Brain microvascular endothelial cell (primary cell): ENCODE results near the gene DOP1B.

Experiments used
- DNase-seq: peaks from one replicate; pipeline ENCODE4 v3.0.0-alpha.2; 2020
- H3K27ac ChIP-seq: fragments of 250-450 bp; sonication (Bioruptor Pico); 2 replicates; pipeline ENCODE4 v1.5.1; 2020; ENCODE audit warnings: mild to moderate bottlenecking, moderate library complexity
- H3K27me3 ChIP-seq: fragments of 250-450 bp; sonication (Bioruptor Pico); replicated peaks from 2 replicates; pipeline ENCODE4 v1.5.1; 2020; ENCODE audit warnings: mild to moderate bottlenecking
- H3K36me3 ChIP-seq: fragments of 250-450 bp; sonication (Bioruptor Pico); replicated peaks from 2 replicates; pipeline ENCODE4 v1.5.1; 2020; ENCODE audit warnings: mild to moderate bottlenecking
- H3K4me3 ChIP-seq: 2 replicates; pipeline ENCODE4 v1.5.1; 2011; ENCODE audit warnings: low read depth, mild to moderate bottlenecking, control low read depth, low read length, moderate library complexity
- CTCF ChIP-seq: IDR thresholded peaks from 2 replicates; pipeline ENCODE4 v1.5.1; 2011; ENCODE audit warnings: low read depth, mild to moderate bottlenecking, moderate library complexity, low read length, control low read depth, inconsistent platforms; ENCODE audit errors: missing control alignments
- in situ Hi-C: cut with HindIII; loops from 2 replicates; pipeline ENCODE4 v1.10.0; 2017; ENCODE audit warnings: low sequenced_read_pairs, low pct_ligation_motif_present

The DOP1B gene

GRCh38 chr21:36180963-36181362, 24.3 kb downstream of the DOP1B start:
- no peak overlapping the region for H3K4me3 ChIP-seq
- no peak for DNase-seq
- no peak overlapping the region for H3K27ac ChIP-seq

GRCh38 chr21:36183144-36183795, 26.6 kb downstream of the DOP1B start:
- Histone ChIP-seq H3K27me3 (no peaks in the 10 kb centered on the region), H3K36me3 (no peaks in the 10 kb centered on the region), H3K4me3 (no peak overlapping the region), H3K27ac (no peak overlapping the region)
- in situ Hi-C loops = no loop called here
- no peak for DNase-seq
- TF ChIP-seq CTCF = no peak

More at GRCh38 chr21:36180963-36181362, 24.3 kb downstream of the DOP1B start:
- H3K27me3 ChIP-seq = no peaks in the 10 kb centered on the region
- no peaks in the 10 kb centered on the region for H3K36me3 ChIP-seq
- in situ Hi-C loops = no loop called here
- no peak for TF ChIP-seq CTCF

GRCh38 chr21:36184545-36184944, 27.9 kb downstream of the DOP1B start:
- no peak for TF ChIP-seq CTCF
- H3K27me3 ChIP-seq = no peaks in the 10 kb centered on the region
- in situ Hi-C loops = no loop called here
- H3K27ac ChIP-seq = no peak overlapping the region
- no peak for DNase-seq
- H3K36me3 ChIP-seq = no peaks in the 10 kb centered on the region
- H3K4me3 ChIP-seq = no peak overlapping the region

- no peak for TF ChIP-seq CTCF
- Histone ChIP-seq H3K36me3 (no peaks in the 10 kb centered on the region), H3K27ac (no peak overlapping the region), H3K27me3 (no peaks in the 10 kb centered on the region), H3K4me3 (no peak overlapping the region)
- DNase-seq = no peak
- in situ Hi-C loops = no loop called here
Observed at GRCh38 chr21:36185523-36185922, 28.9 kb downstream of the DOP1B start.

GRCh38 chr21:36186081-36186480, 29.5 kb downstream of the DOP1B start:
- Histone ChIP-seq H3K4me3 (no peak overlapping the region), H3K27ac (no peak overlapping the region), H3K27me3 (no peaks in the 10 kb centered on the region), H3K36me3 (no peaks in the 10 kb centered on the region)
- in situ Hi-C loops = no loop called here
- DNase-seq = no peak
- TF ChIP-seq CTCF = no peak
